H4 (cell line): ENCODE measurements around the gene COPS4. TPM values are rescaled to one million over a fixed set of nuclear protein-coding genes. Genes with fewer than 3 reads are reported as not detected.
"Not testable (repeated sequence)": the region's sequence is repeated elsewhere in the genome, so short reads cannot be mapped to it uniquely, and the experiment has no call there.

Source experiments
- DNase-seq: peaks from one replicate; pipeline ENCODE4 v3.0.0-alpha.2; 2015; ENCODE audit warnings: low spot score
- total RNA-seq: library from RNA; depleted of rRNA; stranded (reverse); fragments of >200 nt; shearing (Covaris generic); gene quantifications from 2 replicates; pipeline ENCODE4 v1.2.3, GENCODE V29; 2014

COPS4 gene
- total RNA-seq, 1 experiment from 2014 or later, result 103 TPM

- DNase-seq, result not testable (repeated sequence)
Measured at GRCh38 chr4:83023599-83023998, 11.4 kb upstream of the COPS4 start.

GRCh38 chr4:83024233-83024632, 10.8 kb upstream of the COPS4 start:
- DNase-seq, result no peak

GRCh38 chr4:83025563-83025962, 9.4 kb upstream of the COPS4 start:
- no peak for DNase-seq

- no peak for DNase-seq
Measured at GRCh38 chr4:83028976-83029375, 6.0 kb upstream of the COPS4 start.

GRCh38 chr4:83029688-83030087, 5.3 kb upstream of the COPS4 start:
- DNase-seq, result no peak

GRCh38 chr4:83036991-83037665, 2.1 kb downstream of the COPS4 start:
- DNase-seq, result no peak

- DNase-seq, result no peak
Measured at GRCh38 chr4:83040269-83040668, 5.3 kb downstream of the COPS4 start.

GRCh38 chr4:83043157-83043556, 8.2 kb downstream of the COPS4 start:
- not testable (repeated sequence) for DNase-seq

GRCh38 chr4:83043801-83044407, 8.9 kb downstream of the COPS4 start:
- DNase-seq, result no peak

- DNase-seq, result no peak
Measured at GRCh38 chr4:83046693-83047473, 11.9 kb downstream of the COPS4 start.

GRCh38 chr4:83048781-83049180, 13.8 kb downstream of the COPS4 start:
- not testable (repeated sequence) for DNase-seq

GRCh38 chr4:83054928-83055327, 19.9 kb downstream of the COPS4 start:
- no peak for DNase-seq

- DNase-seq, result no peak
Measured at GRCh38 chr4:83062739-83063138, 27.8 kb downstream of the COPS4 start.

- DNase-seq, result no peak
Measured at GRCh38 chr4:83065266-83065665, 30.3 kb downstream of the COPS4 start.

- no peak for DNase-seq
Measured at GRCh38 chr4:83067058-83067639, 32.2 kb downstream of the COPS4 start.

- no peak for DNase-seq
Measured at GRCh38 chr4:83071116-83071515, 36.1 kb downstream of the COPS4 start.

GRCh38 chr4:83074086-83074704, 39.2 kb downstream of the COPS4 start:
- peak; percentile 77 for DNase-seq

- not testable (repeated sequence) for DNase-seq
Measured at GRCh38 chr4:83074783-83075182, 39.8 kb downstream of the COPS4 start.

- DNase-seq, result no peak
Measured at GRCh38 chr4:83075311-83076095, 40.5 kb downstream of the COPS4 start.

GRCh38 chr4:83080561-83080960, 45.6 kb downstream of the COPS4 start:
- DNase-seq, result no peak

GRCh38 chr4:83082777-83083176, 47.8 kb downstream of the COPS4 start:
- peak; percentile 65 for DNase-seq
